NCI-H524 (cell line): Measurements from ENCODE around the gene CLEC4M.
"Not testable (repeated sequence)": the region's sequence is repeated elsewhere in the genome, so short reads cannot be mapped to it uniquely, and the experiment has no call there.

Experiments
- DNase-seq, 2 experiments: peaks; one replicate each; lab custom pipeline; 2025; lab: John Stamatoyannopoulos, UW

Gene CLEC4M

GRCh38 chr19:7740682-7741054 is 22.4 kb upstream of the CLEC4M start:
- no peak for DNase-seq

GRCh38 chr19:7742575-7742974 is 20.5 kb upstream of the CLEC4M start:
- peak; percentile 85 to 97 for DNase-seq

- peak; percentile 70 to 90 for DNase-seq
Measured at GRCh38 chr19:7742991-7743390, 20.1 kb upstream of the CLEC4M start.

- peak in 1 of 2 experiments; percentile 21 for DNase-seq
Measured at GRCh38 chr19:7743425-7743841, 19.6 kb upstream of the CLEC4M start.

GRCh38 chr19:7744199-7744786 is 18.8 kb upstream of the CLEC4M start:
- no peak for DNase-seq

- DNase-seq, result no peak
Measured at GRCh38 chr19:7744871-7745650, 18.0 kb upstream of the CLEC4M start.

GRCh38 chr19:7746306-7746705 is 16.7 kb upstream of the CLEC4M start:
- not testable (repeated sequence) for DNase-seq

GRCh38 chr19:7746903-7747884 is 15.8 kb upstream of the CLEC4M start, which contains the start of gene CD209:
CD209 (minus strand) TSS chr19:7747534; CDS start chr19:7747511, 23 bp downstream.
- DNase-seq, result no peak

- DNase-seq, result no peak
Measured at GRCh38 chr19:7748171-7748570, 14.9 kb upstream of the CLEC4M start.

- peak; percentile 71 to 76 for DNase-seq
Measured at GRCh38 chr19:7748756-7749155, 14.3 kb upstream of the CLEC4M start.

GRCh38 chr19:7751157-7751783 is 11.8 kb upstream of the CLEC4M start:
- DNase-seq, result no peak

GRCh38 chr19:7756258-7756657 is 6.8 kb upstream of the CLEC4M start:
- DNase-seq, result no peak

- DNase-seq, result no peak
Measured at GRCh38 chr19:7757358-7757757, 5.7 kb upstream of the CLEC4M start.

- DNase-seq, result no peak
Measured at GRCh38 chr19:7759156-7759555, 3.9 kb upstream of the CLEC4M start.

- DNase-seq, result no peak
Measured at GRCh38 chr19:7763696-7764095, 653 bp downstream of the CLEC4M start.

GRCh38 chr19:7764157-7764556 is 1.1 kb downstream of the CLEC4M start:
- DNase-seq, result not testable (repeated sequence)

GRCh38 chr19:7765043-7765442 is 2.0 kb downstream of the CLEC4M start:
- DNase-seq, result not testable (repeated sequence)

- no peak for DNase-seq
Measured at GRCh38 chr19:7766535-7766934, 3.5 kb downstream of the CLEC4M start.

- DNase-seq, result no peak
Measured at GRCh38 chr19:7767487-7767886, 4.4 kb downstream of the CLEC4M start.

GRCh38 chr19:7769171-7769570 is 6.1 kb downstream of the CLEC4M start:
- DNase-seq, result peak; percentile 67 to 89

- DNase-seq, result no peak
Measured at GRCh38 chr19:7771072-7771471, 8.0 kb downstream of the CLEC4M start.

GRCh38 chr19:7772752-7773291 is 9.8 kb downstream of the CLEC4M start:
- peak; percentile 56 to 86 for DNase-seq
